WTC11 (cell line): ENCODE results near the gene PCBP3. TPM values are rescaled to one million over a fixed set of nuclear protein-coding genes. Genes with fewer than 3 reads are reported as not detected.

Source experiments
- ATAC-seq: fragments of 200-7000 bp; cut with Tn5 transposase; 2 replicates; pipeline ENCODE4 v1.10.0; 2021; ENCODE audit warnings: mild to moderate bottlenecking, moderate library complexity
- CTCF ChIA-PET: fragments of 300-600 bp; sonication (Branson Sonifier 250); formaldehyde crosslinking; loops from one replicate; lab custom pipeline; 2021; ENCODE audit warnings: antibody characterized with exemption; lab: Charles Lee
- POLR2A ChIA-PET: fragments of 350-600 bp; sonication (Branson Sonifier 250); formaldehyde crosslinking; loops from one replicate; lab custom pipeline; 2021; ENCODE audit warnings: antibody characterized with exemption; lab: Charles Lee
- DNase-seq: peaks from one replicate; pipeline ENCODE4 v3.0.0; 2021; ENCODE audit warnings: low spot score
- H3K27ac Mint-ChIP-seq: 2 replicates; pipeline ENCODE4 v1.8.0; 2021; ENCODE audit warnings: mixed read lengths
- H3K27me3 Mint-ChIP-seq: 2 replicates; pipeline ENCODE4 v1.8.0; 2021; ENCODE audit warnings: low read depth, mild to moderate bottlenecking, moderate library complexity, mixed read lengths
- H3K36me3 Mint-ChIP-seq: 2 replicates; pipeline ENCODE4 v1.8.0; 2021; ENCODE audit warnings: mixed read lengths
- H3K4me1 Mint-ChIP-seq: 2 replicates; pipeline ENCODE4 v1.8.0; 2022; ENCODE audit warnings: mixed read lengths
- H3K4me3 Mint-ChIP-seq: 2 replicates; pipeline ENCODE4 v1.8.0; 2021; ENCODE audit warnings: mild to moderate bottlenecking, moderate library complexity, mixed read lengths
- H3K9me3 Mint-ChIP-seq: 2 replicates; pipeline ENCODE4 v1.8.0; 2021; ENCODE audit warnings: mixed read lengths
- AFF4 ChIP-seq: sonication (generic); formaldehyde crosslinking; IDR thresholded peaks from 2 replicates; pipeline ENCODE4 v1.8.1; 2023; ENCODE audit warnings: mild to moderate bottlenecking, missing genetic modification reagents, borderline replicate concordance
- CREM ChIP-seq: sonication (generic); formaldehyde crosslinking; IDR thresholded peaks from 2 replicates; pipeline ENCODE4 v1.8.1; 2022; ENCODE audit warnings: mild to moderate bottlenecking, missing genetic modification reagents, moderate library complexity
- E2F1 ChIP-seq: sonication (generic); formaldehyde crosslinking; IDR thresholded peaks from 2 replicates; pipeline ENCODE4 v1.8.0; 2022; ENCODE audit warnings: mild to moderate bottlenecking, missing genetic modification reagents
- E2F5 ChIP-seq: sonication (generic); formaldehyde crosslinking; IDR thresholded peaks from 2 replicates; pipeline ENCODE4 v1.8.1; 2022; ENCODE audit warnings: mild to moderate bottlenecking, moderate library complexity, missing genetic modification reagents
- ERG ChIP-seq: fragments of 250-450 bp; sonication (Bioruptor Pico); IDR thresholded peaks from 2 replicates; pipeline ENCODE4 v1.8.0; 2021; ENCODE audit warnings: mild to moderate bottlenecking
- ESRRA ChIP-seq: sonication (generic); formaldehyde crosslinking; IDR thresholded peaks from 2 replicates; pipeline ENCODE4 v1.8.1; 2022; ENCODE audit warnings: mild to moderate bottlenecking, missing genetic modification reagents, borderline replicate concordance
- ETV6 ChIP-seq: sonication (generic); formaldehyde crosslinking; IDR thresholded peaks from 2 replicates; pipeline ENCODE4 v1.8.1; 2022; ENCODE audit warnings: mild to moderate bottlenecking, missing genetic modification reagents
- GRHL2 ChIP-seq: fragments of 250-450 bp; sonication (Bioruptor Pico); IDR thresholded peaks from 2 replicates; pipeline ENCODE4 v1.8.0; 2022; ENCODE audit warnings: mild to moderate bottlenecking, moderate library complexity; ENCODE audit not compliant: insufficient replicate concordance, severe bottlenecking
- MAX ChIP-seq: sonication (generic); formaldehyde crosslinking; IDR thresholded peaks from 2 replicates; pipeline ENCODE4 v1.8.0; 2022; ENCODE audit warnings: mild to moderate bottlenecking, missing genetic modification reagents
- NFE2L1 ChIP-seq: sonication (generic); formaldehyde crosslinking; IDR thresholded peaks from 2 replicates; pipeline ENCODE4 v1.8.1; 2023; ENCODE audit warnings: missing genetic modification reagents
- NR1H2 ChIP-seq: sonication (generic); formaldehyde crosslinking; IDR thresholded peaks from 2 replicates; pipeline ENCODE4 v1.9.0; 2021; ENCODE audit warnings: mild to moderate bottlenecking, moderate library complexity, missing genetic modification reagents
- RELA ChIP-seq: sonication (generic); formaldehyde crosslinking; IDR thresholded peaks from 2 replicates; pipeline ENCODE4 v1.8.1; 2022; ENCODE audit warnings: missing genetic modification reagents, mild to moderate bottlenecking, borderline replicate concordance
- STAT6 ChIP-seq: sonication (generic); formaldehyde crosslinking; conservative IDR thresholded peaks from 2 replicates; pipeline ENCODE4 v1.8.1; 2023; ENCODE audit warnings: mild to moderate bottlenecking, low read depth, missing genetic modification reagents, moderate library complexity
- TP53 ChIP-seq: sonication (generic); formaldehyde crosslinking; IDR thresholded peaks from 2 replicates; pipeline ENCODE4 v1.8.1; 2023; ENCODE audit warnings: mild to moderate bottlenecking, missing genetic modification reagents
- USF2 ChIP-seq: sonication (generic); formaldehyde crosslinking; IDR thresholded peaks from 2 replicates; pipeline ENCODE4 v1.8.1; 2023; ENCODE audit warnings: mild to moderate bottlenecking, missing genetic modification reagents, moderate library complexity
- ZMAT4 ChIP-seq: fragments of 250-450 bp; sonication (Bioruptor Pico); IDR thresholded peaks from 2 replicates; pipeline ENCODE4 v1.9.0; 2021; ENCODE audit warnings: mild to moderate bottlenecking
- ZNF281 ChIP-seq: sonication (generic); formaldehyde crosslinking; IDR thresholded peaks from 2 replicates; pipeline ENCODE4 v1.8.0; 2023; ENCODE audit warnings: mild to moderate bottlenecking, missing genetic modification reagents
- ZNF425 ChIP-seq: fragments of 250-450 bp; sonication (Bioruptor Pico); conservative IDR thresholded peaks from 2 replicates; pipeline ENCODE4 v1.9.0; 2021; ENCODE audit warnings: mild to moderate bottlenecking
- total RNA-seq: library from RNA; stranded (reverse); gene quantifications from 3 replicates; pipeline ENCODE4 v1.2.3, GENCODE V29; 2021

PCBP3 gene
- total RNA-seq, 1 experiment from 2014 or later = 8.5 TPM

GRCh38 chr21:45801129-45801964 is 157.8 kb downstream of the PCBP3 start (continued):
- TF ChIP-seq AFF4 (CRISPR knock-in tag) (no peak), CREM (CRISPR knock-in tag) (no peak), ERG (no peak), ESRRA (no peak), TP53 (no peak)

GRCh38 chr21:45801989-45802388 is 158.5 kb downstream of the PCBP3 start:
- POLR2A ChIA-PET = no interaction called here
- ATAC-seq = no peak
- H3K36me3 Mint-ChIP-seq = no peaks in the 10 kb centered on the region
- no peaks in the 10 kb centered on the region for H3K9me3 Mint-ChIP-seq
- no peak for DNase-seq
- H3K27me3 Mint-ChIP-seq = no peaks in the 10 kb centered on the region
- H3K4me1 Mint-ChIP-seq = no peaks in the 10 kb centered on the region
- CTCF ChIA-PET = no interaction called here
- no peak overlapping the region for H3K27ac Mint-ChIP-seq
- no peak overlapping the region for H3K4me3 Mint-ChIP-seq
- TF ChIP-seq E2F5 (no peak), ZNF425 (CRISPR knock-in tag) (no peak), ZMAT4 (CRISPR knock-in tag) (no peak), MAX (CRISPR knock-in tag) (no peak), NR1H2 (CRISPR knock-in tag) (no peak), ZNF281 (CRISPR knock-in tag) (no peak), ETV6 (CRISPR knock-in tag) (no peak), STAT6 (no peak), RELA (CRISPR knock-in tag) (no peak), E2F1 (no peak), NFE2L1 (CRISPR knock-in tag) (no peak), USF2 (no peak), GRHL2 (CRISPR knock-in tag) (no peak)
